Measurements from ENCODE around the gene TMEM179. TPM values are rescaled to one million over a fixed set of nuclear protein-coding genes. Genes with fewer than 3 reads are reported as not detected.

The TMEM179 gene
- polyA plus RNA-seq, 1 donor (not counting 4 experiments of a cell fraction or from before 2014, with no cell fraction given), result not detected

- Histone ChIP-seq H3K79me2 (ENCODE audit: control insufficient read depth, insufficient read depth, low read length) (no peaks in the 10 kb centered on the region), H3K4me1 (ENCODE audit: control insufficient read depth, extremely low read depth, insufficient read depth, low read length) (no peaks in the 10 kb centered on the region), H3K27ac (ENCODE audit: control insufficient read depth, insufficient read depth, low read length) (no peak overlapping the region), H3K4me3 (ENCODE audit: control insufficient read depth in 2 of 3, extremely low read depth in 1 of 3, insufficient read depth in 2 of 3, low read depth in 1 of 3, low read length in 3 of 3) (no peak overlapping the region), H2AFZ (ENCODE audit: control insufficient read depth, low read length) (no peak overlapping the region), H3K27me3 (ENCODE audit: control insufficient read depth, extremely low read depth, insufficient read depth, low read length) (peaks cover 21% of the 10 kb centered on the region), H3K36me3 (ENCODE audit: control insufficient read depth in 2 of 2, extremely low read depth in 1 of 2, insufficient read depth in 2 of 2, low read length in 2 of 2) (no peaks in the 10 kb centered on the region), H3K9me3 (ENCODE audit: control insufficient read depth, low read depth, low read length) (no peaks in the 10 kb centered on the region), H3K9me1 (ENCODE audit: control insufficient read depth, extremely low read depth, insufficient read depth, low read length) (no peaks in the 10 kb centered on the region), H3K4me2 (ENCODE audit: control insufficient read depth, extremely low read depth, insufficient read depth, low read depth, low read length) (no peak overlapping the region), H3K9ac (ENCODE audit: control insufficient read depth, extremely low read depth, insufficient read depth, low read length) (no peak overlapping the region), H4K20me1 (ENCODE audit: control insufficient read depth, extremely low read depth, insufficient read depth, low read length) (no peaks in the 10 kb centered on the region)
- TF ChIP-seq CTCF (optimal IDR thresholded peaks at IDR 0.05 in 1 of 3, IDR thresholded peaks at IDR 0.05 in 1 of 3, conservative IDR thresholded peaks at IDR 0.05 in 1 of 3; ENCODE audit: extremely low read depth in 1 of 3, insufficient read depth in 2 of 3, low read length in 3 of 3), result no peak
- no peak for TF ChIP-seq EZH2 (IDR thresholded peaks at IDR 0.05; ENCODE audit: low read length)
- no peak for DNase-seq (ENCODE audit: low read depth, low spot score)
- FAIRE-seq, result no peak
- dilution Hi-C loops (cut with MboI; ENCODE audit: extremely low pct_ligation_motif_present, low sequenced_read_pairs), result no loop called here
These were observed 54.2 kb downstream of the TMEM179 start for GRCh38 chr14:104550340-104550860.

GRCh38 chr14:104549536-104550339, 54.8 kb downstream of the TMEM179 start:
- Histone ChIP-seq H3K27ac (ENCODE audit: control insufficient read depth, insufficient read depth, low read length) (no peak overlapping the region), H3K79me2 (ENCODE audit: control insufficient read depth, insufficient read depth, low read length) (no peaks in the 10 kb centered on the region), H3K4me1 (ENCODE audit: control insufficient read depth, extremely low read depth, insufficient read depth, low read length) (no peaks in the 10 kb centered on the region), H3K9me3 (ENCODE audit: control insufficient read depth, low read depth, low read length) (no peaks in the 10 kb centered on the region), H3K27me3 (ENCODE audit: control insufficient read depth, extremely low read depth, insufficient read depth, low read length) (peaks cover 28% of the 10 kb centered on the region), H3K4me3 (ENCODE audit: control insufficient read depth in 2 of 3, extremely low read depth in 1 of 3, insufficient read depth in 2 of 3, low read depth in 1 of 3, low read length in 3 of 3) (no peak overlapping the region), H2AFZ (ENCODE audit: control insufficient read depth, low read length) (no peak overlapping the region), H3K9me1 (ENCODE audit: control insufficient read depth, extremely low read depth, insufficient read depth, low read length) (no peaks in the 10 kb centered on the region), H4K20me1 (ENCODE audit: control insufficient read depth, extremely low read depth, insufficient read depth, low read length) (no peaks in the 10 kb centered on the region), H3K4me2 (ENCODE audit: control insufficient read depth, extremely low read depth, insufficient read depth, low read depth, low read length) (no peak overlapping the region), H3K9ac (ENCODE audit: control insufficient read depth, extremely low read depth, insufficient read depth, low read length) (no peak overlapping the region), H3K36me3 (ENCODE audit: control insufficient read depth in 2 of 2, extremely low read depth in 1 of 2, insufficient read depth in 2 of 2, low read length in 2 of 2) (no peaks in the 10 kb centered on the region)
- no peak for DNase-seq (ENCODE audit: low read depth, low spot score)
- dilution Hi-C loops (cut with MboI; ENCODE audit: extremely low pct_ligation_motif_present, low sequenced_read_pairs), result no loop called here
- TF ChIP-seq EZH2 (IDR thresholded peaks at IDR 0.05; ENCODE audit: low read length) (no peak), CTCF (optimal IDR thresholded peaks at IDR 0.05 in 1 of 3, IDR thresholded peaks at IDR 0.05 in 1 of 3, conservative IDR thresholded peaks at IDR 0.05 in 1 of 3; ENCODE audit: extremely low read depth in 1 of 3, insufficient read depth in 2 of 3, low read length in 3 of 3) (no peak)
- no peak for FAIRE-seq
